ENCODE results near the gene REL. TPM values are rescaled to one million over a fixed set of nuclear protein-coding genes. Genes with fewer than 3 reads are reported as not detected.
A peak's percentile ranks its signal among the peaks of the same experiment; 100 is the strongest.

Gene REL
- total and polyA plus RNA-seq, 9 of the 15 experiments (the other 6 are each of a cell fraction or from before 2014, with no cell fraction given) = 0.63 to 8.6 (median 6.3) TPM

DNA sequence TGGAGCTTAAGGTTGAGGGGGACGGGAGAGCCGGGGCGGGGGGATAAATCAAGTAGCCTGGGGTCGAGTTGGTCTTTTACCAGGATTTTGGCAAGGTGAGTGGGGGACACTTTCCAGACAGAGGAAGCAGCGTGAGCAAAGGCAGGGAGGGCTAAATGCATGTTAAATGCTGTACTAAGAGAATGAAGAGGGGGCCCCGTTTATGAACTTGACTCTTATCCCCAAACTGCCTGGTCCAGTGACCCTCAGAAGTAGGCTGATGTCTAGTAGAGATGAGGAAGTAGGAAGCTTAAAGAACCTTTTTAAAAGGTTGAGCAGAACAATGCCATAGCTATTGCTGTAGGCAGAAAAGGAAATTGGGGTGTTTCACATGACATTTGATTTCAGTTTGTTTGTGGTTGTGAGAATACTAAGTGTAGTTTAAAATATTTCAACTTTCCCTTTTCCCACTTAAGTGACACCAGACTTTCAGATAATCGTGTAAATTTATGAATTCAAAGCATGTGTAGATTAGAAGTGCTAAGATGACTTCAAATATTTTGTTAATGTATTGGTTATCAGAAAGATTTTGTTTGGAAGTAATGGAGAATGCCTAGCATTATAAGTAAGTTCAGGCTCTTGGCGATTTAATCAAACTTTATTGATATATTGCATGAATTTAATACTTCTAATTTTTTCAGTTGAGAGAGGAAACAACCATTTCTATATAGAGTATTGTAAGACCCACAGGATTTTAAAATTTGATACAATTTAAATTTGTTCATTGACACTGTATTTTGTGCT, 1.8 kb downstream of the REL start (continued):
- TF ChIP-seq THRAP3 (IDR thresholded peaks at IDR 0.05; ENCODE audit: borderline replicate concordance) (0 out of 2 replicates have a peak, but pooled peaks have one; percentile 43), TAF15 (IDR thresholded peaks at IDR 0.05; ENCODE audit: low read depth, low read length) (no peak), NCOR1 (IDR thresholded peaks at IDR 0.05) (0 out of 2 replicates have a peak, but pooled peaks have one; percentile 34), NCOA2 (IDR thresholded peaks at IDR 0.05; ENCODE audit: partially characterized antibody in 2 of 2) (no peak), CHD1 (IDR thresholded peaks at IDR 0.05; ENCODE audit: low read length) (peak; percentile 20), SMARCE1 (IDR thresholded peaks at IDR 0.05) (peak; percentile 25; the same call in 1 of the 2 replicates), IRF1 (CRISPR knock-in tag; IDR thresholded peaks at IDR 0.05; ENCODE audit: borderline replicate concordance) (no peak)
- TF ChIP-seq, protein P1, sequence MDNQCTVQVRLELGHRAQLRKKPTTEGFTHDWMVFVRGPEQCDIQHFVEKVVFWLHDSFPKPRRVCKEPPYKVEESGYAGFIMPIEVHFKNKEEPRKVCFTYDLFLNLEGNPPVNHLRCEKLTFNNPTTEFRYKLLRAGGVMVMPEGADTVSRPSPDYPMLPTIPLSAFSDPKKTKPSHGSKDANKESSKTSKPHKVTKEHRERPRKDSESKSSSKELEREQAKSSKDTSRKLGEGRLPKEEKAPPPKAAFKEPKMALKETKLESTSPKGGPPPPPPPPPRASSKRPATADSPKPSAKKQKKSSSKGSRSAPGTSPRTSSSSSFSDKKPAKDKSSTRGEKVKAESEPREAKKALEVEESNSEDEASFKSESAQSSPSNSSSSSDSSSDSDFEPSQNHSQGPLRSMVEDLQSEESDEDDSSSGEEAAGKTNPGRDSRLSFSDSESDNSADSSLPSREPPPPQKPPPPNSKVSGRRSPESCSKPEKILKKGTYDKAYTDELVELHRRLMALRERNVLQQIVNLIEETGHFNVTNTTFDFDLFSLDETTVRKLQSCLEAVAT (IDR thresholded peaks at IDR 0.05) = peak; percentile 18 to 49; a peak in 2 of 4 replicates
- TF ChIP-seq, protein P2, sequence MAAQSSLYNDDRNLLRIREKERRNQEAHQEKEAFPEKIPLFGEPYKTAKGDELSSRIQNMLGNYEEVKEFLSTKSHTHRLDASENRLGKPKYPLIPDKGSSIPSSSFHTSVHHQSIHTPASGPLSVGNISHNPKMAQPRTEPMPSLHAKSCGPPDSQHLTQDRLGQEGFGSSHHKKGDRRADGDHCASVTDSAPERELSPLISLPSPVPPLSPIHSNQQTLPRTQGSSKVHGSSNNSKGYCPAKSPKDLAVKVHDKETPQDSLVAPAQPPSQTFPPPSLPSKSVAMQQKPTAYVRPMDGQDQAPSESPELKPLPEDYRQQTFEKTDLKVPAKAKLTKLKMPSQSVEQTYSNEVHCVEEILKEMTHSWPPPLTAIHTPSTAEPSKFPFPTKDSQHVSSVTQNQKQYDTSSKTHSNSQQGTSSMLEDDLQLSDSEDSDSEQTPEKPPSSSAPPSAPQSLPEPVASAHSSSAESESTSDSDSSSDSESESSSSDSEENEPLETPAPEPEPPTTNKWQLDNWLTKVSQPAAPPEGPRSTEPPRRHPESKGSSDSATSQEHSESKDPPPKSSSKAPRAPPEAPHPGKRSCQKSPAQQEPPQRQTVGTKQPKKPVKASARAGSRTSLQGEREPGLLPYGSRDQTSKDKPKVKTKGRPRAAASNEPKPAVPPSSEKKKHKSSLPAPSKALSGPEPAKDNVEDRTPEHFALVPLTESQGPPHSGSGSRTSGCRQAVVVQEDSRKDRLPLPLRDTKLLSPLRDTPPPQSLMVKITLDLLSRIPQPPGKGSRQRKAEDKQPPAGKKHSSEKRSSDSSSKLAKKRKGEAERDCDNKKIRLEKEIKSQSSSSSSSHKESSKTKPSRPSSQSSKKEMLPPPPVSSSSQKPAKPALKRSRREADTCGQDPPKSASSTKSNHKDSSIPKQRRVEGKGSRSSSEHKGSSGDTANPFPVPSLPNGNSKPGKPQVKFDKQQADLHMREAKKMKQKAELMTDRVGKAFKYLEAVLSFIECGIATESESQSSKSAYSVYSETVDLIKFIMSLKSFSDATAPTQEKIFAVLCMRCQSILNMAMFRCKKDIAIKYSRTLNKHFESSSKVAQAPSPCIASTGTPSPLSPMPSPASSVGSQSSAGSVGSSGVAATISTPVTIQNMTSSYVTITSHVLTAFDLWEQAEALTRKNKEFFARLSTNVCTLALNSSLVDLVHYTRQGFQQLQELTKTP (IDR thresholded peaks at IDR 0.05; ENCODE audit: low read depth in 1 of 2, partially characterized antibody in 2 of 2) = peak in 1 of 2 experiments; percentile 25
